ENCODE results near the gene LRMDA. TPM values are rescaled to one million over a fixed set of nuclear protein-coding genes. Genes with fewer than 3 reads are reported as not detected.

The LRMDA gene
- total RNA-seq, 4 donors from 2014 or later: 0.76 to 6.4 (median 1.3) TPM

DNA sequence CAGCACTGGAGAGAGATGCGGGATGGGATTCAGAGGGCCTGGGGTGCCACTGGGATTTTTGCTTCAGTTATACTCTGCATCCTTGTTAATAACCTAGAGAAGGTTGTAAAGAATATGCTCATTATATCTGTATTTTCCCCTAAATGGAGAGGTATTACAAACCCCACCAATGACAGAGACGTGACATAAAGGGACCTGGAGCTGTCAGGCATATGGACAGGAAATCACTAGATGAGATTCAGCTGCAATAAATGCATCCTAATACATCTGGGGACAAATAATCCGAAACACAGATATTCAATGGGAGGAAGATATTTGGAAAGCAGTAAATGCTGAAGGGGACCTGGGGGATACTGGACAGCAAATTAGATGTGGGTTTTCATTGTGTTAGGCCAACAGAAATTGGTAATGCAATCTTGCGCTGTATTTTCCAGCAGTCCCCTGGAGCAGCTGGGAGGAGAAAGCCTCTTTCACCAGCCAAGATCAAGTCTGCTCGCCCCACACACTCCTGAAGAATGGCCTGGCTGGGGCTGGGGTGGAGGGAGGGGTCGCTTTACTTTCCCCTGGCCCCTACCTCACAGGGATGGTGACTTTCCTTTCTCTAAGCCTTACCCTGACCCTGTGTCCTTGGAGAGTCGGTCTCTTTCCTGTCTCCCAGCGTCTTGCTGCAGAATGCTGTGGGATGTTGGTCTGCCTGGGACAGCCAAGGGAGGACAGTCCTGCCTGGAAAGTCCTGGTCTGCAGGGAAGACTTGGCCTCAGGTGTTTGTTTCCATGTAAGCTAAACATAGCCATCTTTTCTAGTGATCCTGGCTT, 653.8 kb downstream of the LRMDA start:
- no peak for TF ChIP-seq POLR2A (IDR thresholded peaks at IDR 0.05)
- TF ChIP-seq, protein P1, sequence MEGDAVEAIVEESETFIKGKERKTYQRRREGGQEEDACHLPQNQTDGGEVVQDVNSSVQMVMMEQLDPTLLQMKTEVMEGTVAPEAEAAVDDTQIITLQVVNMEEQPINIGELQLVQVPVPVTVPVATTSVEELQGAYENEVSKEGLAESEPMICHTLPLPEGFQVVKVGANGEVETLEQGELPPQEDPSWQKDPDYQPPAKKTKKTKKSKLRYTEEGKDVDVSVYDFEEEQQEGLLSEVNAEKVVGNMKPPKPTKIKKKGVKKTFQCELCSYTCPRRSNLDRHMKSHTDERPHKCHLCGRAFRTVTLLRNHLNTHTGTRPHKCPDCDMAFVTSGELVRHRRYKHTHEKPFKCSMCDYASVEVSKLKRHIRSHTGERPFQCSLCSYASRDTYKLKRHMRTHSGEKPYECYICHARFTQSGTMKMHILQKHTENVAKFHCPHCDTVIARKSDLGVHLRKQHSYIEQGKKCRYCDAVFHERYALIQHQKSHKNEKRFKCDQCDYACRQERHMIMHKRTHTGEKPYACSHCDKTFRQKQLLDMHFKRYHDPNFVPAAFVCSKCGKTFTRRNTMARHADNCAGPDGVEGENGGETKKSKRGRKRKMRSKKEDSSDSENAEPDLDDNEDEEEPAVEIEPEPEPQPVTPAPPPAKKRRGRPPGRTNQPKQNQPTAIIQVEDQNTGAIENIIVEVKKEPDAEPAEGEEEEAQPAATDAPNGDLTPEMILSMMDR (IDR thresholded peaks at IDR 0.05): no peak
- WGBS, 2 donors: 94 to 96% methylated on average over 8 of the region's 8 CpGs
- intact Hi-C loops (cut with DNase I; ENCODE audit: low total_unique reads): no loop called here
- DNase-seq (ENCODE audit: low spot score in 2 of 2): no peak
- no peak overlapping the region for H3K4me3 ChIP-seq (ENCODE audit: low read depth, poor library complexity, severe bottlenecking)

DNA sequence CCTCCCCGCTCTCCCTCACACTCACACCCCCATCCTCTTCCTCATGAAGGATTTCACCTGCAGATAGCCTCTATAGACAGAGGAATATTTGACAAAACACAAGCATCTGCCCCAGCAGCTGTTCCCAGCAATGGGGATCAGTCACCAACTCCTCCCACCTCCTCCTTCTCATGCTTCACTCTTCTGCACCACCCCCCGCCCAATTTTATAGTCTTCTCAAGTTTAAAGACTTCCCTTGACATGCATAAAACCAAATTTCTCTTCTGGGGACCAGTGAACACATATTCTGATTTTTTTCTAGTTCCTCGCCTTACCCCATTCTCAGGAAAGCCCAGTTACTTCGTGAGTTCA, 654.4 kb downstream of the LRMDA start:
- TF ChIP-seq POLR2A (IDR thresholded peaks at IDR 0.05): no peak
- TF ChIP-seq, protein P1 (IDR thresholded peaks at IDR 0.05): no peak
- DNase-seq (ENCODE audit: low spot score in 2 of 2): no peak
- H3K4me3 ChIP-seq (ENCODE audit: low read depth, poor library complexity, severe bottlenecking): no peak overlapping the region
- intact Hi-C loops (cut with DNase I; ENCODE audit: low total_unique reads): no loop called here
- WGBS, 2 donors: 89 to 92% methylated on average over 4 of the region's 4 CpGs

DNA sequence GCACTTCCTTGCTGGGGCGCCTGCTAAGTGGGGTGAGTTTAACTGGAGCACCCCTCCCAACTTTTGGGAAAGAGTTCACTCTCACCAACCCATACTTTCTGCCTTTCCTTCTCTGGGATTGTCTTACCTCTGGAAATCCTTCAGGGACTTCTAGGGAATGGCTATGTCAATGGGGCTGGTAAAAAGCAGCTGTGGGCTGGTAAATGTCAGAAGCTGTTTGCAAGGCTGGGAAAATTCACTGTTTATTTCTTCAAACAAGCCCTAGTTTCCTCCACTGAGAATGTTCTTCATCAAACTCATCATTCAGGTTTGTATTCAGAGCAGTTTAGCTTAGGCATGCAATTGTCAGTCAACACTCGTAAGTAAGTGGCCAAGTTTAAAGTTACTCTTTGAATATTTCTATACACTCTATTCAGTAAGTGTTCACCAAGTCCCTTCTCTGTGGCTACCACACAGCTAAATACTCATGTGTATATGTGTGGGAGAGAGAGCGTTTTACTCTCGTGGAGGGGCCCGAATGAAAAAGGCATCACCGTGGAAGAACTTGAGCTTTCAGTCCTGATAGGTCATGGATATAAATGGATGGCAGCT, 654.8 kb downstream of the LRMDA start:
- no peak for TF ChIP-seq POLR2A (IDR thresholded peaks at IDR 0.05)
- TF ChIP-seq, protein P1 (IDR thresholded peaks at IDR 0.05): no peak
- intact Hi-C loops (cut with DNase I; ENCODE audit: low total_unique reads): no loop called here

DNA sequence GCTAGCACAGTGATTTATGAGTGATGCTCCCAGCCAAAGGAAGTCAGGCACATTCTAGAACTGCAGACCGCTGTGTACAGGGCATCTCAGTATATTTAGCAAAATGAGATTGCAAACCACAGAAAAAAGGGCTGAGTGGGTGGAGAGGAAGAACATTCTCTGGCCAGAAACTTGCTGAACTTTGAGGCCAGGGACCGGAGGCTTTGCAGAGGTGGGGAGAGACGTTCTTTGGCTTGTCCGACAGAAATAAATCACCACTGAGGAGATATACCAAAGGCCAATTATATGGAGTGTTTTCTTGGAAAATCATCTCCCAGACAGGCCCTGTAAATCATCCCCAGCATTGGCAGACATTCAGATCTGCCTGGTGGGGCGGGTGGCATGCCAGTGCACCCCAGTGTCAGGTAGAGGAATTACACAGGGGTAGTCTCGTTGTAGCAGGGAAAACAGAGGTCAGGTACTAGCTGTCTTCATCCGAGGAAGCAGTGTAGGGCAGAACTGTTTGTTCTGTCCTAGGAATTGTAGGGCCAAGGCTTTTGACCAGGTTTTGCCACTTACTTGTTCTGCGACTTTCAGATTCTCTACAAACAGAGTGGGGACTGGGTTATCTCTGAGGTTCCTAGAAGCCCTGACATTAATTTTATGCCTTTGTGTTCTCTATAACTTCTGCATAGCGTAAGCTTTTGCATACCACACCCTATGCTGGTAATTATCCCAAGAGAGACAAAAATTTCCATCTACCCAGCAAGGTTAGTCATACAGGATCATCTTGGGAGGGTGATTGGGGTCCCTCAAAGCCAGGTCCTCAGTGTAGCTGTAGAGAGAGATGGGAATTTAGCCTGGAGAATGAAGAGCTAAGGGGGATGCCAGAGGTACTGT, 655.6 kb downstream of the LRMDA start:
- no peak overlapping the region for H3K4me3 ChIP-seq (ENCODE audit: low read depth, poor library complexity, severe bottlenecking)
- DNase-seq (ENCODE audit: low spot score in 2 of 2): peak in 1 of 2 donors; percentile 26
- intact Hi-C loops (cut with DNase I; ENCODE audit: low total_unique reads): no loop called here
- WGBS, 2 donors: 25 to 39% methylated on average over 9 of the region's 9 CpGs
- no peak for TF ChIP-seq POLR2A (IDR thresholded peaks at IDR 0.05)
- TF ChIP-seq, protein P1 (IDR thresholded peaks at IDR 0.05): no peak

More for the DNA sequence above, 654.8 kb downstream of the LRMDA start:
- DNase-seq (ENCODE audit: low spot score in 2 of 2): no peak
- WGBS, 2 donors: 43 to 44% methylated on average over 6 of the region's 6 CpGs
- no peak overlapping the region for H3K4me3 ChIP-seq (ENCODE audit: low read depth, poor library complexity, severe bottlenecking)

DNA sequence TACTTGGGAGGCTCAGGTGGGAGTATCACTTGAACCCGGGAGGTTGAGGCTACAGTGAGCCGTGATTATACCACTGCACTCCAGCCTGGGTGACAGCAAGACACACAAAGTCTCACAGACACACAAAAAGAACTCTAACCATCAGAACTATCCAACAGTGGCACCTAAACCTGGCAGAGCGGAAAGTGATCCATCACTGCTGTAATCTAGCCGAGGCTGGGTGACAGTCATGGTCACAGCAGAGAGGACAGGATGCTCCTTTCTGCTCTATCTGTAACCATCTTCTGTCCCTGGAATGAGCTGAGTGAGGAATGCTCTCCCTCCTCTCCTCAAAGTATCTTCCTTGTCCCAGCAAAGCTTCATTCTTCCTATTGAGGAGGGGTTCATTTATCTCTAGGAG, 656.6 kb downstream of the LRMDA start:
- DNase-seq (ENCODE audit: low spot score in 2 of 2): no peak
- WGBS, 2 donors: 88 to 90% methylated on average over 4 of the region's 4 CpGs
- H3K4me3 ChIP-seq (ENCODE audit: low read depth, poor library complexity, severe bottlenecking): no peak overlapping the region
- intact Hi-C loops (cut with DNase I; ENCODE audit: low total_unique reads): no loop called here
- no peak for TF ChIP-seq POLR2A (IDR thresholded peaks at IDR 0.05)
- TF ChIP-seq, protein P1 (IDR thresholded peaks at IDR 0.05): no peak
